Measurements from ENCODE around the gene FAM185A.
"Not testable (repeated sequence)": the region's sequence is repeated elsewhere in the genome, so short reads cannot be mapped to it uniquely, and the experiment has no call there.

FAM185A gene

GRCh38 chr7:102748605-102749444 is at the start of gene FAM185A:
Gene FAM185A (plus strand): TSS chr7:102748999. CDS start chr7:102749208, 209 bp downstream.
- DNase-seq (ENCODE audit: low spot score), result peak; percentile 97

DNA sequence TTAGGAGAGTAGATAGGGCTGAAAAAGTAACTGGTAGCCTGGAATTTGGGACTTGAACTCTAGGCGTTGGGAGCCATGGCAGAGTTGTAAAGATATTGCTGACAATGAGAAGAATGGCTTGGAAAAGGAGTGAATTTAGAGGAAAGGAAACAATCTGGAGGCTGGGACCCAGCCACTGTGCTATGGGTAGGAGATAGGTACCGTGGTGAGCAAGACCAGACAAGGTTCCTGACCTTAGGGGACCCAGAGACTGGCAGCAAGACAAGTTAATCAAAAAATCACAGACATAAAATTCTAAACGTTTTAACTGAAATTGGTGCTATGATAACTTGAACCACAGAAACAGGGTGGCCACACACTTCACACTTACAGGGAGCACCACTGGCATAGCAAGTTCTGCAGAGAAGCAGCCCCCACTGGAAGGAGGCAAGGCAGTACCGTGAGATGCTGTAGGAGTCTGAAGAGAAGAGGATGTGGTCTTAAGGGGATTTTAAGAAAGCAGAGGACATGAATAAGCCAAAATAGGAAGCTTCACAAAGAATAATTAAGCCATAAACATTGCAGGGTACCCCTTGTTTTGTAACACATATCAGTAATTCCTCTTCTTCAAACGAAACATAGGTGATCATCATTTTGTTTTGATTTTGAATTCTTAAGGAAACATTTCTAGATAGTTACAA is 35.6 kb upstream of the FAM185A start:
- DNase-seq (ENCODE audit: low spot score), result not testable (repeated sequence)

GRCh38 chr7:102713691-102714080 is 35.1 kb upstream of the FAM185A start:
- DNase-seq (ENCODE audit: low spot score), result not testable (repeated sequence)

DNA sequence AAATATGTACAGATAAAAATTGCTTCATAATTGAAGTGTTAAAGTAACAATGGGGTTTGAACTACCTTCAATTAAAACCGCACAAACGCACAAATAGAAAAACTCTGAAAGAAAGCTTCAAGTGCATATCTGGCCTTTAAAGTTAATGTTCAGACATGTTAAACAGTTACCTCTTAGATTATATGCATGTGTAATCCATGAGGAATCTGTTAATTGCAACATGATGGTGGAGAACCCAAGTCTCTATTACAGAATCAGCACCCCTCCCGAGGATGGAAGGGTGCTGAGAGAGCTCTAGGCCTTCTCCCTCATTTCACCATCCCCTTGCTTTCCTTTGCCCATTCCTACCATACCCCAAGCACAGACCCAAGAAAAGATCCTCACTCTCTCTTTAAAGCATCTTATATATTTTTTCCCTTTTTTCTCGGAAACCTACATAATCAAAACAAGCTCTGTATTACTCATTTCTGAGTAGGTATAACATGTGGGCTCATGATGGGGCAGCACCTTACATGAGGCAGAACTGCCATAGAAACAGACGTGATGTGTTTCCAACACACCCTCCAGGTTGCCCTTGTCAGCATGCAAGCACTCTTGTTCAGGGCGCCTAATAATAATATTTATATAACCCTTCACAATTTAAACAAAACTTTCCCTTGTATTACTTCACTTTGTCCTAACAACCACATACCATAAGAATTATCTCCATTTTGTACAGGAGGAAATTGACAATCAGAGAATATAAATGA is 33.9 kb upstream of the FAM185A start:
- DNase-seq (ENCODE audit: low spot score), result not testable (repeated sequence)

GRCh38 chr7:102715718-102716117 is 33.1 kb upstream of the FAM185A start:
- not testable (repeated sequence) for DNase-seq (ENCODE audit: low spot score)

- not testable (repeated sequence) for DNase-seq (ENCODE audit: low spot score)
Measured at GRCh38 chr7:102718491-102718890, 30.3 kb upstream of the FAM185A start.

GRCh38 chr7:102726170-102726569 is 22.6 kb upstream of the FAM185A start:
- DNase-seq (ENCODE audit: low spot score), result not testable (repeated sequence)

GRCh38 chr7:102729670-102730069 is 19.1 kb upstream of the FAM185A start:
- not testable (repeated sequence) for DNase-seq (ENCODE audit: low spot score)

DNA sequence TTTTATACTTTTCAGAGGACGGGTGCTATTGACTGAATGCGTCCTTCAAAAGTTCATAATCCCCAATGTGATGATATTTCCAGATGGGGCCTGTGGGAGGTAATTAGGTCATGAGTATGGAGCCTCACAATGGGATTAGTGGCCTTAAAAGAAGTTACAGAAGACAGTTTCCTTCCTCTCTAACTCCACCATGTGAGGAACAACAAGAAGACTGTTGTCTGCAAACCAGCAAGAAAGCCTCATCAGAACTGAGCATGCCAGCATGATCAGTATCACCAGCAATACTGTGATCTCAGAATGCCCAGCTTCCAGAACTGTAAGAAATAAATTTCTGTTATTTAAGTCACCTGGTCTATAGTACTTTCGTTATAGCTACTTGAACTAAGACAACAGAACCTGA is 18.4 kb upstream of the FAM185A start:
- DNase-seq (ENCODE audit: low spot score), result not testable (repeated sequence)

GRCh38 chr7:102742002-102742771 is 6.6 kb upstream of the FAM185A start:
- DNase-seq (ENCODE audit: low spot score), result not testable (repeated sequence)

GRCh38 chr7:102743861-102744260 is 4.9 kb upstream of the FAM185A start:
- DNase-seq (ENCODE audit: low spot score), result not testable (repeated sequence)

DNA sequence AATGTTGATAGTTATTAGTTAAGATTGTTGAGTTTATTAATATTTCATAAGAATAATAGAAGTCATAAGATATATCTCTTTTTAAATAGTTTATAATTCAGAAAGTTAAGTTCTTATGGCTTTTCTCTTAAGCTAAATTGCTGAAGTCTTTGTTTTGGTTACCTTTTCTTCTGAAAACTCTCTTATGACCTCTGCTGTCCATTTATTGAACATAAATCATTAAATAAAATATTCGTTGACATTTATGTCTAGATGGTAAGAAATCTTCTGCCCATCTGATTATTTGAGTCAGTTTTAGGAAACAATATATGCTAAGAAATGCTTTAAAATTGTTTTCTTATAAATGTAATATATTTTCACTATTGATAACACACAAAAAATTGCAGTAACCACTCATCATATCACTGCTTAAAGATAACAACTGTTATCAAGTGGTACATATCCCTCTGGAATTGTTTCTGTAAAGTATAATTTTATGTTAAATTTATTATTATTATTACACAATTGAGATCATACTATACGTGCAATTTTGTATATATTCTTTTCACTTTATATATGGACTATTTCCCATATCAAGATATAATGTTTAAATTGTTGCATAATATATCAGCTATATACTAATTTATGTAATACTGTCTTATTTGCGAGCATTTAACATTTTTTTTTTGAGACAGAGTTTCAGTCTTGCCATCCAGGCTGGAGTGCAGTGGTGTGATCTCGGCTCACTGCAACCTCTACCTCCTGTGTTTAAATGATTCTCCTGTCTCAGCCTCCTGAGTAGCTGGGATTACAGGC is 3.1 kb upstream of the FAM185A start:
- DNase-seq (ENCODE audit: low spot score), result not testable (repeated sequence)

DNA sequence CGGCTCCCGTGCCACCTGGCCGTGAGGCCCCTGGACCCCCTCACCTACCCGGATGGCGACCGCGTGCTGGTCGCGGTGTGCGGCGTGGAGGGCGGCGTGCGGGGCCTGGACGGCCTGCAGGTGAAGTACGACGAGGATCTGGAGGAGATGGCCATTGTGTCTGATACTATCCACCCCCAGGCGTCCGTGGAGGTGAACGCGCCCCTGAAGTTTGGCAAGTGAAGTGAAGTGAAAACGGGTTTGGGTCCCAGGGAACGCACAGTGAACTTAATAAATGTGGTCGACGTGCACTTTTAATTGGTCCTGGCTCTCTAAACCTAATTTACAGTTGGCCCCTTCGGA is 617 bp downstream of the FAM185A start:
- DNase-seq (ENCODE audit: low spot score), result not testable (repeated sequence)

- not testable (repeated sequence) for DNase-seq (ENCODE audit: low spot score)
Measured at GRCh38 chr7:102758227-102758626, 9.4 kb downstream of the FAM185A start.

DNA sequence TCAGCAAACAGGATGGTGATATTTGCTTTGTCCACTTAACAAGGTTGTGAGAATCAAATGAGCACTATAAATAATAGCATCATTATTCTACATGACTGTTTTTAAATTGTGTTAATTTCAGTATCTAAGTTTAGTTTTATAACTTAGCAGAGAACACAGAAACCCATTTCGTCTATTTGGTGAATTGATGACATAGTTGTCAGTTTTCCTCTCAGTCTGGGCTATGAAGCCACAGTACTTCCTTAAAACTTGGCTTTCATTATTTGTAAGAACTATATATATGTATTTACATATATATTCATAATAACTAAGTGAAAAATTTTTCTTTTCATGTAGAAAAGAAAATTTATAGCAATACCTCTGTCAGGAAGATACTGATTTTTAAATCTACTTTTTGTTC is 11.1 kb downstream of the FAM185A start:
- not testable (repeated sequence) for DNase-seq (ENCODE audit: low spot score)

DNA sequence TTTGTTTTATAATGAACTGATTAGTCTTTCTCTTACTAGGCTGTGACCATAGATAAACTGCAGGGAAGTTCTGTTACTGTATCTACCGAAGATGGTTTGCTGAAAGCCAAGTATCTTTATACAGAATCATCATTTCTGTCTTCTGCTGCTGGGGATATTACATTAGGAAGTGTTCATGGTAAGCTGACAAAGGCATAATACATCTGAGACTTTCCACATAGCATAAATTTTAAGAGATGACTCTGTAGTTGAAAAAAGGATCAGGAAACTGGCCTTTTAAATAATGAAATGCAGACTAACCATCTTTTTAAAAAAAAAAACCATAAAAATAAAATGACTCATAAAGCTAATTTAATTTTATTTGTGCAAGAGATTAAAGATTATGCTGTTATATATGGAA is 12.4 kb downstream of the FAM185A start:
- not testable (repeated sequence) for DNase-seq (ENCODE audit: low spot score)

DNA sequence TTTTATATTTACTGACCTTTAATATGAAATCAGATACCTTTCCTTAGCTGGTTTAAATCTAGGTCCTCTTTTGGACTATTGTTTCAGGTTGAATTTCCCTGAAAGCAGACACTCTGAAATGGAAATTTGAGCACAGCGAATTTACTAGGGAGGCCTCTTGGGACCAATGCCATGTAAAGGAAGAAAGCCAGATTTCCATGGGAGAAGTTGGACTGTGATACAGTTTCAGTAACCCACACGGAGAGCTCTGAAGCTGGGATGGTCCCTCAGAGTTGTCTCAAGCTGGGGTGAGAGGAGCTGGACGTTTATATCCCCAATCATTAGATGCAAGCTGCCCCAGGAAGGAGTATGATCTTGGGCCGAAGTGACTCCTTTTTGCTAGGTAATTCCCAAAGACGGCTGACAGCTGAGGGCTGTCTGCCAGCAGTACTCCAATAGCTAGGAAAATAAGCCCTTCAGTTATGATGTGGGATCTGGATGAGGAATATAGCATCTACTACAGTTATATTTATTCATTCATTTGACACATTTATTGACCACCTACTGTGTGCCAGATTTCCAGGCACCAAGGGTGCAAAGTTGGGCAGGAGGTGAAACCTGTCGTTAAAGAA is 14.6 kb downstream of the FAM185A start:
- DNase-seq (ENCODE audit: low spot score), result not testable (repeated sequence)

DNA sequence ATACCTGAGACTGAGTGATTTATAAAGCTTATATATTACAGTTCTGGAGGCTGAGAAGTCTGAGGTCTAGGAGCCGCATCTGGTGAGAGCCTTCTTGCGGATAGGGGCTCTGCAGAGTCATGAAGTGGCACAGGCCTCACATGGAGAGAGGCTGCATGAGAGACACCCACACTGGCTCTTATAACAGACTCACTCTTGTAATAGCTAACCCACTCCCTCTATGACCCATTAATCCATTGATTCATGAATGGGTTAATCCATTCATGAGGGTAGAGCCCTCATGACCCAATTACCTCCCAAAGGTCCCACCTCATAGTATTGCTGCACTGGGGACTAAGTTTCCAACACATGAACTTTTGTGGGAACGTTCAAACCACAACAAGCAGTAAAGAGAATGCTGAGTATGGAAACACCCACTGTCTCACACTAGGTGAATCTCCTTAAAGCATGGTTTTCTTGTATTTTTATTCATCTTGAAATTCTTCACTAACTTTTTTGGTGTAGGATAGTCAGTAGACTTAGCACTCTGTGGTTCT is 20.9 kb downstream of the FAM185A start:
- not testable (repeated sequence) for DNase-seq (ENCODE audit: low spot score)

- not testable (repeated sequence) for DNase-seq (ENCODE audit: low spot score)
Measured at GRCh38 chr7:102770467-102770866, 21.7 kb downstream of the FAM185A start.

DNA sequence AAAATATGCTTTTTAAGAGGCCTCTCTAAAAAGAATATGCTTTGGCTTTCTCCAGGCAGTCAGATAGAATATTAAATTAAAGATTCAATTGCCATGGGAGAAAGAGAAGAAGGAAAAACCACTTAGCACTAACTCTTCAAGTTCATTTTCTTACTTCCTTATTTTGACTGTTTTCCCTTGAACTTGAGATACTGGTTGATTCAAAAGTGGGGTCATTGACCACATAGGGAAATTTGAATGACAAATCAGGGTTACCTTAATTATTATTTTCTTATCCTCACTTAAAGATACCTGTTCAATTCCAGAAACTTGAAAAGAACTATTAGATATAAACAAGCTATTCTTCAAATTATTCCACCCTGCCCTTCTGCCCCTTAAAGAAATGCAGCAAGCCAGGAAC is 27.4 kb downstream of the FAM185A start:
- DNase-seq (ENCODE audit: low spot score), result not testable (repeated sequence)

Data from ecto neural progenitor cell (in vitro differentiated cells).